ENCODE measurements around the gene VPS13A. TPM values are rescaled to one million over a fixed set of nuclear protein-coding genes. Genes with fewer than 3 reads are reported as not detected.

VPS13A gene
- total and polyA plus RNA-seq, 8 donors: 3.1 to 87.6 (median 29.2) TPM

DNA sequence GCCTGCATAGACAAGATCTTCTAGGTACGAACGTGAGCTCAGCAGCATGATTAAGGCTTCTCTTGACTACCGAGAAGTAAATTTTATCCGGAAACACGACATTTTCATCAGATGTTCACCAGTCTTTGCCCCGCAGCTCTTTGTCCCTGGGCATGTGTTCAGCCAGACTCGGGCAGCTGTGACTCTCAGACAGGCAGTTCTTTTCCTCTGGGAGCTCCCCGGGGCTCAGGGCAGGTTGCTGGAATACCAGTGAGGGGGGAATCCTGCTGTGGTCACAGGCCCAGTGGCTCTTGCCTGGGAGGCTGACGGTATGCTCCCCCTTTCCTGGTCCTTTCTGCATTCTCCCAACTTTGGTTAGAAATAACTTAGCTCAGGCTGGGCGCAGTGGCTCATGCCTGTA is 284.7 kb downstream of the VPS13A start:
- Histone ChIP-seq H3K4me1 (peaks cover 0 to 16% (median 5%) of the 10 kb centered on the region in 4 donors), H3K4me3 (no peak overlapping the region), H3K9me3 (no peaks in the 10 kb centered on the region), H3K27me3 (no peaks in the 10 kb centered on the region), H3K36me3 (no peaks in the 10 kb centered on the region), H3K27ac (no peak overlapping the region)
- 82 to 86% (median 83%) methylated on average over 10 of the region's 10 CpGs for WGBS, 5 donors
- DNase-seq: no peak
- intact Hi-C loops (cut with DNase I; ENCODE audit: low total_unique reads): no loop called here
- TF ChIP-seq, protein P1, sequence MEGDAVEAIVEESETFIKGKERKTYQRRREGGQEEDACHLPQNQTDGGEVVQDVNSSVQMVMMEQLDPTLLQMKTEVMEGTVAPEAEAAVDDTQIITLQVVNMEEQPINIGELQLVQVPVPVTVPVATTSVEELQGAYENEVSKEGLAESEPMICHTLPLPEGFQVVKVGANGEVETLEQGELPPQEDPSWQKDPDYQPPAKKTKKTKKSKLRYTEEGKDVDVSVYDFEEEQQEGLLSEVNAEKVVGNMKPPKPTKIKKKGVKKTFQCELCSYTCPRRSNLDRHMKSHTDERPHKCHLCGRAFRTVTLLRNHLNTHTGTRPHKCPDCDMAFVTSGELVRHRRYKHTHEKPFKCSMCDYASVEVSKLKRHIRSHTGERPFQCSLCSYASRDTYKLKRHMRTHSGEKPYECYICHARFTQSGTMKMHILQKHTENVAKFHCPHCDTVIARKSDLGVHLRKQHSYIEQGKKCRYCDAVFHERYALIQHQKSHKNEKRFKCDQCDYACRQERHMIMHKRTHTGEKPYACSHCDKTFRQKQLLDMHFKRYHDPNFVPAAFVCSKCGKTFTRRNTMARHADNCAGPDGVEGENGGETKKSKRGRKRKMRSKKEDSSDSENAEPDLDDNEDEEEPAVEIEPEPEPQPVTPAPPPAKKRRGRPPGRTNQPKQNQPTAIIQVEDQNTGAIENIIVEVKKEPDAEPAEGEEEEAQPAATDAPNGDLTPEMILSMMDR (IDR thresholded peaks at IDR 0.05): no peak
- TF ChIP-seq EP300 (IDR thresholded peaks at IDR 0.05) (no peak), POLR2A (IDR thresholded peaks at IDR 0.05) (no peak), POLR2AphosphoS5 (IDR thresholded peaks at IDR 0.05) (no peak)

DNA sequence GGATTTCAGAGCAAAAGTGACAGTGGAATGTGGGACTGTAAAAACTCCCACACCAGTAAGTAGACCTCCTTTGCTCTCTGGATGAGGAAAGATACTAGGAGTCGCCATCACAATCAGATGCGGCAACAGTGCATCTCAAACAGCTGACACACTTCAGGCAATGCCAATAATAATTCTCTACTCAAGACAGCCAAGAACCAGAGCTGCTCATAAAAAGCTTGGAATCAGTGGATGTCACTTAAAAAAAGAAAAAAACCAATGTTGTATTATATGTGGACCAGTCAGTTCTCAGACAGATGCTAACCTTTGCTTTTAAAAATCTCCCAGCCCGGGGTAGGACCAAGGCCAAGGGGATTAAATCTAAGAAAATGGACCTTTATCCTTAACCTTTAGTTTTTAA is 285.8 kb downstream of the VPS13A start:
- Histone ChIP-seq H3K27me3 (no peaks in the 10 kb centered on the region), H3K36me3 (no peaks in the 10 kb centered on the region), H3K4me3 (no peak overlapping the region), H3K4me1 (peaks cover 0 to 8% (median under 1%) of the 10 kb centered on the region in 4 donors), H3K9me3 (no peaks in the 10 kb centered on the region), H3K27ac (no peak overlapping the region)
- TF ChIP-seq POLR2AphosphoS5 (IDR thresholded peaks at IDR 0.05): no peak
- TF ChIP-seq EP300 (IDR thresholded peaks at IDR 0.05): no peak
- TF ChIP-seq, protein P1 (IDR thresholded peaks at IDR 0.05): no peak
- TF ChIP-seq POLR2A (IDR thresholded peaks at IDR 0.05): no peak
- no peak for DNase-seq
- intact Hi-C loops (cut with DNase I; ENCODE audit: low total_unique reads): no loop called here
- 60 to 65% (median 61%) methylated on average over 3 of the region's 3 CpGs for WGBS, 5 donors

DNA sequence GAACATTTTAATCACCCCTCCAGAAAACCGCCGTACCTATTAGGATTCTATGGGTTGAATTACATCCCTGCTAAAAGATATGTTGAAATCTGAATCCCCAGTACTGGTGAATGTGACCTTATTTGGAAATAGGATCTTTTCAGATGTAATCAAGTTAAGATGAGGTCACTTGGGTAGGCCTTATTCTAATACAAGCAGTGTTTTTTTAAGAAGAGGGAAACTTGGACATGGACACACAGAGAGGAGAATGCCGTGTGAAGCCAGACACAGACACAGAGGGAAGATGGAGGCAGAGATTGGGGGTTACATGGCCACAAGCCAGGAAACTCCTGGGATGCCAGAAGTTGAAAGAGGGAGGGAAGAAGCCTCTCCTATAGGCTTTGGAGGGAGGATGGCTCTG is 287.3 kb downstream of the VPS13A start:
- 58 to 93% (median 72%) methylated on average over 3 of the region's 3 CpGs for WGBS, 5 donors

DNA sequence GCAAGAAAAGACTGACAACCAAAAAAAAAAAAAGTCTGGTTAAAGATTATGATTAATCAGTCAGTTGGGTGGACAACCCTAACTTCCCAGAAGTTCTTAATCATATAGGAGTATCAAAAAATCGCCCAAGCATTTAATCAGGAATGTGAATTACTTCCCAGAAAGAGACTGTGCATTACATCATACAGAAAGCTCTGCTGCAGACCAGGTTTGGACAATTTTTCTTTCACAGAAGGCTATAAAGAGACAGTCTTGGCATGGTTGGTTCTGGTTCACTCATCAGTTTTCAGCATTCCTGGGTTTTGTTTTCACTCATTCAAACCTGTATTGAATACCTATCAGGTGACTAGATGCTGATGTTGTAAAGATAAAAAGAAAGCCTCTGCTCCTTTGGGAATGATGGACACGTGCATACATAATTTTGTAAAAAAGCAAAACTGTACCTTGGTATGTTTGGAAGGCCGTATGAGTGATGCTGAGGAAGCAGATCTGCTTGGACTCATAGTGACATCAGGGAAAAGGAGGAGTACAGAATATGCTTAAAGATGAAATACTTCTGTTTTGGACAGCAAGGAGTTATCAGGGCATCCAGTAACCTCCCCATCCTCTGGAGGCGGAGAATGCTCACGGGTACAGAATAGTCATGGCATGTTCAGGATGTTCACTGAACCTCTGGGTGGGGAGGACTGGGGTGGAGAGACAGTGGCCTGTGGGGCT is 292.3 kb downstream of the VPS13A start:
- peaks cover 0 to 13% (median 7%) of the 10 kb centered on the region in 4 donors for H3K9me3 ChIP-seq
- no peak overlapping the region for H3K27ac ChIP-seq
- DNase-seq: peak in 1 of 2 donors; percentile 41
- H3K27me3 ChIP-seq: no peaks in the 10 kb centered on the region
- H3K36me3 ChIP-seq: no peaks in the 10 kb centered on the region
- intact Hi-C loops (cut with DNase I; ENCODE audit: low total_unique reads): no loop called here
- H3K4me1 ChIP-seq: no peaks in the 10 kb centered on the region
- TF ChIP-seq, protein P1 (IDR thresholded peaks at IDR 0.05): no peak
- TF ChIP-seq POLR2AphosphoS5 (IDR thresholded peaks at IDR 0.05) (no peak), EP300 (IDR thresholded peaks at IDR 0.05) (no peak), POLR2A (IDR thresholded peaks at IDR 0.05) (no peak)
- no peak overlapping the region for H3K4me3 ChIP-seq
- 77 to 83% (median 79%) methylated on average over 5 of the region's 5 CpGs for WGBS, 5 donors

More for the DNA sequence above, 287.3 kb downstream of the VPS13A start:
- Histone ChIP-seq H3K27ac (no peak overlapping the region), H3K4me3 (no peak overlapping the region), H3K27me3 (no peaks in the 10 kb centered on the region), H3K4me1 (peaks cover 0 to 7% (median 0%) of the 10 kb centered on the region in 4 donors), H3K36me3 (no peaks in the 10 kb centered on the region), H3K9me3 (no peaks in the 10 kb centered on the region)
- intact Hi-C loops (cut with DNase I; ENCODE audit: low total_unique reads): no loop called here
- TF ChIP-seq, protein P1 (IDR thresholded peaks at IDR 0.05): no peak
- TF ChIP-seq EP300 (IDR thresholded peaks at IDR 0.05) (no peak), POLR2A (IDR thresholded peaks at IDR 0.05) (no peak)
- no peak for DNase-seq

Other genes starting within 250 kb of the VPS13A start
- not detected for gene FOXB2, start 157.9 kb upstream of the VPS13A start, total RNA-seq
- gene FOXB2, start 157.9 kb upstream of the VPS13A start, polyA plus RNA-seq: not detected